CD4-positive, alpha-beta T cell (primary cell): ENCODE results near the gene MTOR. TPM values are rescaled to one million over a fixed set of nuclear protein-coding genes. Genes with fewer than 3 reads are reported as not detected.

Experiments
- ATAC-seq: fragments of 200-7000 bp; cut with Tn5 transposase; one replicate; pipeline ENCODE4 v1.10.0; 2022; ENCODE audit warnings: mild to moderate bottlenecking; ENCODE audit not compliant: poor library complexity
- CTCF ChIA-PET: fragments of 350-600 bp; sonication (Branson Sonifier 250); formaldehyde crosslinking; loops from one replicate; lab custom pipeline; 2021; ENCODE audit warnings: antibody characterized with exemption, inconsistent platforms; lab: Charles Lee
- POLR2A ChIA-PET: fragments of 350-600 bp; sonication (Branson Sonifier 250); formaldehyde crosslinking; loops from one replicate; lab custom pipeline; 2021; ENCODE audit warnings: antibody characterized with exemption, inconsistent platforms; lab: Charles Lee
- DNase-seq, 14 experiments: peaks; one replicate each; pipeline ENCODE4 v3.0.0-alpha.2; 2013 to 2020; ENCODE audit warnings: mixed read lengths in 2 of 14
- H3K27ac ChIP-seq, 2 donors: one replicate each; pipeline versions ENCODE4 v1.5.1 to v1.7.0; 2013; ENCODE audit warnings: low read length in 2 of 2, low read depth in 1 of 2, mild to moderate bottlenecking in 1 of 2
- H3K27me3 ChIP-seq, 2 experiments: 1 replicate in 1 of 2; 2 replicates in 1 of 2; pipeline versions ENCODE4 v1.6.1 to v1.7.0; 2013; ENCODE audit warnings: low read length in 2 of 2, control low read depth in 1 of 2, mild to moderate bottlenecking in 1 of 2, moderate library complexity in 1 of 2; ENCODE audit not compliant: insufficient read depth in 2 of 2, control insufficient read depth in 1 of 2
- H3K36me3 ChIP-seq: one replicate; pipeline ENCODE4 v1.6.1; 2013; ENCODE audit warnings: low read length, control low read depth; ENCODE audit not compliant: insufficient read depth
- H3K4me1 ChIP-seq: one replicate; pipeline ENCODE4 v1.6.1; 2013; ENCODE audit warnings: low read length, control low read depth; ENCODE audit not compliant: insufficient read depth
- H3K4me3 ChIP-seq: one replicate; pipeline ENCODE4 v1.5.1; 2013; ENCODE audit warnings: mild to moderate bottlenecking, low read length, moderate library complexity
- H3K9me3 ChIP-seq, 2 experiments: 1 replicate in 1 of 2; 2 replicates in 1 of 2; pipeline versions ENCODE4 v1.6.1 to v1.7.0; 2013; ENCODE audit warnings: low read length in 2 of 2, mild to moderate bottlenecking in 2 of 2, control low read depth in 1 of 2, moderate library complexity in 1 of 2; ENCODE audit not compliant: control insufficient read depth in 1 of 2, insufficient read depth in 1 of 2
- H3K27ac Mint-ChIP-seq: one replicate; pipeline ENCODE4 v1.8.0; 2020; ENCODE audit warnings: mixed read lengths
- H3K27me3 Mint-ChIP-seq: one replicate; pipeline ENCODE4 v1.8.0; 2021; ENCODE audit warnings: mixed read lengths
- H3K36me3 Mint-ChIP-seq: one replicate; pipeline ENCODE4 v1.8.0; 2021; ENCODE audit warnings: low read depth, mixed read lengths
- H3K4me1 Mint-ChIP-seq: one replicate; pipeline ENCODE4 v1.8.0; 2021; ENCODE audit warnings: low read depth, mixed read lengths
- H3K4me3 Mint-ChIP-seq: one replicate; pipeline ENCODE4 v1.8.0; 2020; ENCODE audit warnings: mild to moderate bottlenecking, mixed read lengths
- H3K9me3 Mint-ChIP-seq: one replicate; pipeline ENCODE4 v1.8.0; 2020; ENCODE audit warnings: mixed read lengths
- intact Hi-C, 2 experiments: fragments of 100-400 bp; cut with DNase I in 1 of 2; cut with micrococcal nuclease in 1 of 2; formaldehyde crosslinking; loops; one replicate each; pipeline versions ENCODE4 v1.15.1 to v1.9.0; 2023 to 2025; cut with DNase I, micrococcal nuclease
- total RNA-seq, 174 experiments: library from RNA in 2 of 174; stranded (reverse) in 2 of 174; gene quantifications; one replicate each; pipeline ENCODE4 v1.2.3 and lab custom pipeline; 2021 to 2026
- TF ChIP-seq, protein P1 (sequence below): fragments of 200-600 bp; IDR thresholded peaks from one replicate; pipeline ENCODE4 v1.8.0; 2022; ENCODE audit warnings: antibody characterized with exemption, mild to moderate bottlenecking

The MTOR gene
- total RNA-seq, 2 experiments from 2014 or later = 27.3 to 28.9 TPM

DNA sequence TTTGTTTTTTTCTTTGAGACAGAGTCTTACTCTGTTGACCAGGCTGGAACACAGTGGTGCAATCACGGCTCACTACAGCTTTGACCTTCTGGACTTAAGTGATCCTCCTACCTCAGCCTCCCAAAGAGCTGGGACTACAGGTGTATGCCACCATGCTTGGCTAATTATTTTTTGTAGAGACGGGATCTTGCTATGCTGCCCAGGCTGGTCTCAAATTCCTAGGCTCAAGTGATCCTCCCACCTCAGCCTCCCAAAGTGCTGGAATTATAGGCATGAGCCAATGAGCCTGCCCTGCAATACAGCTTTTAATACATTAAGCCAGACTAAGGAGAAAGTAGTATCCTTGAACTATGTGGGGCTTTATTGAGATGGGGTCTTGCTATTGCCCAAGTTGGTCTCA is 146.0 kb downstream of the MTOR start:
- Mint-ChIP-seq H3K9me3 (no peaks in the 10 kb centered on the region), H3K4me1 (no peaks in the 10 kb centered on the region), H3K36me3 (peaks cover 88% of the 10 kb centered on the region), H3K27ac (no peak overlapping the region), H3K4me3 (no peak overlapping the region), H3K27me3 (no peaks in the 10 kb centered on the region)
- TF ChIP-seq, protein P1, sequence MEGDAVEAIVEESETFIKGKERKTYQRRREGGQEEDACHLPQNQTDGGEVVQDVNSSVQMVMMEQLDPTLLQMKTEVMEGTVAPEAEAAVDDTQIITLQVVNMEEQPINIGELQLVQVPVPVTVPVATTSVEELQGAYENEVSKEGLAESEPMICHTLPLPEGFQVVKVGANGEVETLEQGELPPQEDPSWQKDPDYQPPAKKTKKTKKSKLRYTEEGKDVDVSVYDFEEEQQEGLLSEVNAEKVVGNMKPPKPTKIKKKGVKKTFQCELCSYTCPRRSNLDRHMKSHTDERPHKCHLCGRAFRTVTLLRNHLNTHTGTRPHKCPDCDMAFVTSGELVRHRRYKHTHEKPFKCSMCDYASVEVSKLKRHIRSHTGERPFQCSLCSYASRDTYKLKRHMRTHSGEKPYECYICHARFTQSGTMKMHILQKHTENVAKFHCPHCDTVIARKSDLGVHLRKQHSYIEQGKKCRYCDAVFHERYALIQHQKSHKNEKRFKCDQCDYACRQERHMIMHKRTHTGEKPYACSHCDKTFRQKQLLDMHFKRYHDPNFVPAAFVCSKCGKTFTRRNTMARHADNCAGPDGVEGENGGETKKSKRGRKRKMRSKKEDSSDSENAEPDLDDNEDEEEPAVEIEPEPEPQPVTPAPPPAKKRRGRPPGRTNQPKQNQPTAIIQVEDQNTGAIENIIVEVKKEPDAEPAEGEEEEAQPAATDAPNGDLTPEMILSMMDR = no peak
- H3K4me1 ChIP-seq = no peaks in the 10 kb centered on the region
- ATAC-seq (no peak), DNase-seq (no peak)
- ChIA-PET POLR2A (no interaction called here), CTCF (interaction anchor here (1.4 kb wide), 1 partner anchor 79 kb away, joined by 3 read pairs; no protein-coding TSS in a partner anchor)
- H3K9me3 ChIP-seq = no peaks in the 10 kb centered on the region
- no peak overlapping the region for H3K27ac ChIP-seq
- no peak overlapping the region for H3K4me3 ChIP-seq
- H3K36me3 ChIP-seq = peaks cover 66% of the 10 kb centered on the region
- no peaks in the 10 kb centered on the region for H3K27me3 ChIP-seq
- intact Hi-C loops = no loop called here

GRCh38 chr1:11114966-11115365 is 147.4 kb downstream of the MTOR start:
- no peaks in the 10 kb centered on the region for H3K27me3 ChIP-seq
- Mint-ChIP-seq H3K27me3 (no peaks in the 10 kb centered on the region), H3K4me1 (no peaks in the 10 kb centered on the region), H3K36me3 (peaks cover 84% of the 10 kb centered on the region), H3K27ac (no peak overlapping the region), H3K4me3 (no peak overlapping the region), H3K9me3 (no peaks in the 10 kb centered on the region)
- H3K36me3 ChIP-seq = peaks cover 60% of the 10 kb centered on the region
- H3K9me3 ChIP-seq = no peaks in the 10 kb centered on the region
- H3K27ac ChIP-seq = no peak overlapping the region
- ChIA-PET CTCF (no interaction called here), POLR2A (no interaction called here)
- TF ChIP-seq, protein P1 = no peak
- H3K4me1 ChIP-seq = no peaks in the 10 kb centered on the region
- intact Hi-C loops = loop anchor here in 1 of 2 experiments (5.0 kb wide), 1 partner anchor 78 kb away; no protein-coding TSS in a partner anchor
- ATAC-seq (no peak), DNase-seq (no peak)
- no peak overlapping the region for H3K4me3 ChIP-seq

GRCh38 chr1:11109047-11109760 is 153.1 kb downstream of the MTOR start:
- no peak overlapping the region for H3K27ac ChIP-seq
- intact Hi-C loops = no loop called here
- Mint-ChIP-seq H3K27ac (no peak overlapping the region), H3K36me3 (peaks cover 83% of the 10 kb centered on the region), H3K9me3 (no peaks in the 10 kb centered on the region), H3K4me1 (no peaks in the 10 kb centered on the region), H3K4me3 (no peak overlapping the region), H3K27me3 (no peaks in the 10 kb centered on the region)
- H3K27me3 ChIP-seq = no peaks in the 10 kb centered on the region
- DNase-seq (no peak), ATAC-seq (no peak)
- POLR2A ChIA-PET = interaction anchor here (2.2 kb wide), 1 partner anchor 10 kb away, joined by 8 read pairs; the partner anchor contains the start of gene EXOSC10
- H3K36me3 ChIP-seq = peaks cover 61% of the 10 kb centered on the region
- no peak overlapping the region for H3K4me3 ChIP-seq
- no peaks in the 10 kb centered on the region for H3K9me3 ChIP-seq
- TF ChIP-seq, protein P1 = no peak
- CTCF ChIA-PET = interaction anchor here (0.6 kb wide), 1 partner anchor 20 kb away, joined by 3 read pairs; no protein-coding TSS in a partner anchor
- H3K4me1 ChIP-seq = no peaks in the 10 kb centered on the region
